Activated naive CD4-positive, alpha-beta T cell treated with anti-CD3 and anti-CD28 coated beads for 36 hours (primary cell): ENCODE results near the gene NETO1. TPM values are rescaled to one million over a fixed set of nuclear protein-coding genes. Genes with fewer than 3 reads are reported as not detected.

ENCODE experiments used
- CTCF ChIA-PET: fragments of 350-600 bp; sonication (Branson Sonifier 250); formaldehyde crosslinking; loops from one replicate; lab custom pipeline; 2021; ENCODE audit warnings: antibody characterized with exemption; lab: Charles Lee
- DNase-seq: peaks from one replicate; pipeline ENCODE4 v3.0.0-alpha.2; 2020
- H3K27ac Mint-ChIP-seq: one replicate; pipeline ENCODE4 v1.8.0; 2021; ENCODE audit warnings: mild to moderate bottlenecking, mixed read lengths
- H3K27me3 Mint-ChIP-seq: one replicate; pipeline ENCODE4 v1.8.0; 2021; ENCODE audit warnings: low read depth, mixed read lengths
- H3K36me3 Mint-ChIP-seq: one replicate; pipeline ENCODE4 v1.8.0; 2021; ENCODE audit warnings: low read depth, mixed read lengths
- H3K4me1 Mint-ChIP-seq: one replicate; pipeline ENCODE4 v1.8.0; 2021; ENCODE audit warnings: low read depth, mixed read lengths
- H3K4me3 Mint-ChIP-seq: one replicate; pipeline ENCODE4 v1.8.0; 2021; ENCODE audit warnings: mild to moderate bottlenecking, moderate library complexity, mixed read lengths
- H3K9me3 Mint-ChIP-seq: one replicate; pipeline ENCODE4 v1.8.0; 2021; ENCODE audit warnings: mixed read lengths
- intact Hi-C: fragments of 100-400 bp; cut with micrococcal nuclease; formaldehyde crosslinking; loops from one replicate; pipeline ENCODE4 v1.15.1; 2023
- total RNA-seq, 2 experiments: library from RNA; stranded (reverse); gene quantifications; one replicate each; pipeline ENCODE4 v1.2.3, GENCODE V29; 2021

NETO1 gene
- total RNA-seq, 2 experiments from 2014 or later: not detected

- CTCF ChIA-PET: no interaction called here
- no peaks in the 10 kb centered on the region for H3K36me3 Mint-ChIP-seq
- intact Hi-C loops: no loop called here
- peaks cover 32% of the 10 kb centered on the region for H3K27me3 Mint-ChIP-seq
- peaks cover 1% of the 10 kb centered on the region for H3K9me3 Mint-ChIP-seq
- H3K4me1 Mint-ChIP-seq: peaks cover 5% of the 10 kb centered on the region
- no peak for DNase-seq
- no peak overlapping the region for H3K4me3 Mint-ChIP-seq
- H3K27ac Mint-ChIP-seq: no peak overlapping the region
Measured at GRCh38 chr18:72868585-72869225, 918 bp upstream of the NETO1 start.

- no peaks in the 10 kb centered on the region for H3K36me3 Mint-ChIP-seq
- no peak overlapping the region for H3K4me3 Mint-ChIP-seq
- peaks cover 32% of the 10 kb centered on the region for H3K27me3 Mint-ChIP-seq
- intact Hi-C loops: no loop called here
- CTCF ChIA-PET: no interaction called here
- H3K27ac Mint-ChIP-seq: no peak overlapping the region
- no peak for DNase-seq
- peaks cover 4% of the 10 kb centered on the region for H3K9me3 Mint-ChIP-seq
- H3K4me1 Mint-ChIP-seq: peaks cover 5% of the 10 kb centered on the region
Measured at GRCh38 chr18:72866901-72867745, 664 bp downstream of the NETO1 start.

- peaks cover 6% of the 10 kb centered on the region for H3K9me3 Mint-ChIP-seq
- H3K27ac Mint-ChIP-seq: no peak overlapping the region
- no peaks in the 10 kb centered on the region for H3K36me3 Mint-ChIP-seq
- intact Hi-C loops: no loop called here
- CTCF ChIA-PET: no interaction called here
- H3K4me3 Mint-ChIP-seq: no peak overlapping the region
- no peak for DNase-seq
- H3K27me3 Mint-ChIP-seq: peaks cover 32% of the 10 kb centered on the region
- H3K4me1 Mint-ChIP-seq: peaks cover 5% of the 10 kb centered on the region
Measured at GRCh38 chr18:72866442-72866900, 1.3 kb downstream of the NETO1 start.

- intact Hi-C loops: no loop called here
- CTCF ChIA-PET: no interaction called here
- Mint-ChIP-seq H3K4me3 (no peak overlapping the region), H3K27me3 (peaks cover 17% of the 10 kb centered on the region), H3K36me3 (no peaks in the 10 kb centered on the region), H3K27ac (no peak overlapping the region), H3K4me1 (peaks cover 5% of the 10 kb centered on the region), H3K9me3 (peaks cover 4% of the 10 kb centered on the region)
- DNase-seq: no peak
Measured at GRCh38 chr18:72863754-72864153, 4.0 kb downstream of the NETO1 start.

GRCh38 chr18:72859088-72859487 lies 8.7 kb downstream of the NETO1 start:
- no peak overlapping the region for H3K4me3 Mint-ChIP-seq
- peaks cover 4% of the 10 kb centered on the region for H3K9me3 Mint-ChIP-seq
- H3K27ac Mint-ChIP-seq: no peak overlapping the region
- DNase-seq: no peak
- no peaks in the 10 kb centered on the region for H3K36me3 Mint-ChIP-seq
- CTCF ChIA-PET: no interaction called here
- no peaks in the 10 kb centered on the region for H3K4me1 Mint-ChIP-seq
- intact Hi-C loops: no loop called here
- no peaks in the 10 kb centered on the region for H3K27me3 Mint-ChIP-seq

GRCh38 chr18:72849671-72850070 lies 18.1 kb downstream of the NETO1 start:
- H3K36me3 Mint-ChIP-seq: no peaks in the 10 kb centered on the region
- no peak overlapping the region for H3K4me3 Mint-ChIP-seq
- no peak overlapping the region for H3K27ac Mint-ChIP-seq
- no peak for DNase-seq
- intact Hi-C loops: no loop called here
- CTCF ChIA-PET: no interaction called here
- peaks cover 6% of the 10 kb centered on the region for H3K9me3 Mint-ChIP-seq
- H3K27me3 Mint-ChIP-seq: no peaks in the 10 kb centered on the region
- no peaks in the 10 kb centered on the region for H3K4me1 Mint-ChIP-seq

- H3K27ac Mint-ChIP-seq: no peak overlapping the region
- DNase-seq: no peak
- H3K9me3 Mint-ChIP-seq: peaks cover 11% of the 10 kb centered on the region
- no peaks in the 10 kb centered on the region for H3K4me1 Mint-ChIP-seq
- intact Hi-C loops: no loop called here
- H3K36me3 Mint-ChIP-seq: no peaks in the 10 kb centered on the region
- H3K4me3 Mint-ChIP-seq: no peak overlapping the region
- H3K27me3 Mint-ChIP-seq: no peaks in the 10 kb centered on the region
- CTCF ChIA-PET: no interaction called here
Measured at GRCh38 chr18:72848503-72849237, 19.1 kb downstream of the NETO1 start.

GRCh38 chr18:72847771-72848170 lies 20.0 kb downstream of the NETO1 start:
- Mint-ChIP-seq H3K4me3 (no peak overlapping the region), H3K27ac (no peak overlapping the region), H3K27me3 (no peaks in the 10 kb centered on the region), H3K4me1 (no peaks in the 10 kb centered on the region), H3K36me3 (no peaks in the 10 kb centered on the region), H3K9me3 (peaks cover 11% of the 10 kb centered on the region)
- DNase-seq: no peak
- CTCF ChIA-PET: no interaction called here
- intact Hi-C loops: no loop called here

- Mint-ChIP-seq H3K27ac (no peak overlapping the region), H3K36me3 (no peaks in the 10 kb centered on the region), H3K4me3 (no peak overlapping the region), H3K27me3 (no peaks in the 10 kb centered on the region), H3K9me3 (peaks cover 11% of the 10 kb centered on the region), H3K4me1 (no peaks in the 10 kb centered on the region)
- intact Hi-C loops: no loop called here
- DNase-seq: no peak
- CTCF ChIA-PET: no interaction called here
Measured at GRCh38 chr18:72846736-72847533, 20.9 kb downstream of the NETO1 start.

GRCh38 chr18:72843743-72844142 lies 24.0 kb downstream of the NETO1 start:
- Mint-ChIP-seq H3K4me3 (no peak overlapping the region), H3K4me1 (no peaks in the 10 kb centered on the region), H3K27ac (no peak overlapping the region), H3K27me3 (no peaks in the 10 kb centered on the region), H3K9me3 (peaks cover 9% of the 10 kb centered on the region), H3K36me3 (no peaks in the 10 kb centered on the region)
- intact Hi-C loops: no loop called here
- DNase-seq: no peak
- CTCF ChIA-PET: no interaction called here

- Mint-ChIP-seq H3K9me3 (peaks cover 5% of the 10 kb centered on the region), H3K4me3 (no peak overlapping the region), H3K4me1 (no peaks in the 10 kb centered on the region), H3K36me3 (no peaks in the 10 kb centered on the region), H3K27ac (no peak overlapping the region), H3K27me3 (peaks cover 3% of the 10 kb centered on the region)
- intact Hi-C loops: no loop called here
- DNase-seq: no peak
- CTCF ChIA-PET: interaction anchor here (0.5 kb wide), 1 partner anchor 36 kb away, joined by 3 read pairs; no protein-coding TSS in a partner anchor
Measured at GRCh38 chr18:72840109-72840508, 27.7 kb downstream of the NETO1 start.

- Mint-ChIP-seq H3K9me3 (peaks cover 8% of the 10 kb centered on the region), H3K27me3 (peaks cover 3% of the 10 kb centered on the region), H3K4me3 (no peak overlapping the region), H3K4me1 (no peaks in the 10 kb centered on the region), H3K36me3 (peaks cover 3% of the 10 kb centered on the region), H3K27ac (no peak overlapping the region)
- CTCF ChIA-PET: no interaction called here
- intact Hi-C loops: no loop called here
- no peak for DNase-seq
Measured at GRCh38 chr18:72834731-72835130, 33.1 kb downstream of the NETO1 start.
